Inflammatory macrophage (primary cell): ENCODE data around the gene GET3.

Source experiments
- DNase-seq, 2 donors: peaks; one replicate each; pipeline ENCODE4 v3.0.0-alpha.2; 2020 to 2022

GET3 gene

GRCh38 chr19:12752056-12752781, 14.9 kb downstream of the GET3 start:
- no peak for DNase-seq

- no peak for DNase-seq
Observed at GRCh38 chr19:12754465-12755196, 17.3 kb downstream of the GET3 start.

- no peak for DNase-seq
Observed at GRCh38 chr19:12756150-12756883, 19.0 kb downstream of the GET3 start.

- peak; percentile 78 to 79 for DNase-seq
Observed at GRCh38 chr19:12757544-12758274, 20.4 kb downstream of the GET3 start.

- no peak for DNase-seq
Observed at GRCh38 chr19:12759686-12760085, 22.4 kb downstream of the GET3 start.

- no peak for DNase-seq
Observed at GRCh38 chr19:12763100-12763499, 25.8 kb downstream of the GET3 start.

GRCh38 chr19:12764698-12765097, 27.4 kb downstream of the GET3 start:
- no peak for DNase-seq

- DNase-seq = peak; percentile 66 to 82
Observed at GRCh38 chr19:12766051-12766521, 28.8 kb downstream of the GET3 start.

GRCh38 chr19:12767150-12767549, 29.9 kb downstream of the GET3 start:
- no peak for DNase-seq

GRCh38 chr19:12767666-12768065, 30.4 kb downstream of the GET3 start:
- no peak for DNase-seq

GRCh38 chr19:12769689-12770088, 32.4 kb downstream of the GET3 start:
- peak in 1 of 2 donors; percentile 21 for DNase-seq

- no peak for DNase-seq
Observed at GRCh38 chr19:12770922-12771321, 33.6 kb downstream of the GET3 start.

- DNase-seq = no peak
Observed at GRCh38 chr19:12772323-12772722, 35.0 kb downstream of the GET3 start.

- DNase-seq = peak in 1 of 2 donors; percentile 9
Observed at GRCh38 chr19:12773571-12773970, 36.3 kb downstream of the GET3 start.

- no peak for DNase-seq
Observed at GRCh38 chr19:12774588-12775555, 37.6 kb downstream of the GET3 start, which contains the start of gene HOOK2. Gene HOOK2, minus strand, starts transcription at chr19:12775552. Its CDS starts 103 bp downstream, at chr19:12775449.

GRCh38 chr19:12777217-12778016, 40.1 kb downstream of the GET3 start:
- DNase-seq = peak; percentile 77 to 78

- DNase-seq = peak; percentile 49 to 58
Observed at GRCh38 chr19:12778017-12778904, 41.0 kb downstream of the GET3 start.

- DNase-seq = no peak
Observed at GRCh38 chr19:12778905-12779161, 41.5 kb downstream of the GET3 start.
